HEK293T (cell line): ENCODE data around the gene FNDC3B.

Experiments
- BHLHE40 ChIP-seq: fragments of 450-650 bp; IDR thresholded peaks from 2 replicates; pipeline ENCODE4 v1.6.1; 2016; ENCODE audit warnings: mild to moderate bottlenecking, moderate library complexity, borderline replicate concordance
- SUZ12 ChIP-seq: fragments of 450-650 bp; IDR thresholded peaks from 2 replicates; pipeline ENCODE4 v1.6.1; 2016; ENCODE audit warnings: mild to moderate bottlenecking

- no peak for TF ChIP-seq BHLHE40
- no peak for TF ChIP-seq SUZ12
These were observed 118.3 kb downstream of the FNDC3B start for GRCh38 chr3:172157564-172158258.
